ENCODE results near the gene SULT4A1.

GRCh38 chr22:43858156-43858895 is 4.0 kb downstream of the SULT4A1 start:
- TF ChIP-seq CTCF (IDR thresholded peaks at IDR 0.05; ENCODE audit: borderline replicate concordance, extremely low read depth, low read length, poor library complexity, severe bottlenecking) (no peak), EZH2 (IDR thresholded peaks at IDR 0.05; ENCODE audit: borderline replicate concordance, low read depth, low read length, severe bottlenecking) (no peak)

Data from DND-41 (cell line).